T-helper 1 cell treated with Interleukin-12 subunit alpha and Interleukin-12 subunit beta and Interleukin-4 antibody, amounts not matched to agents 30 ng/mL and 1 ng/mL, for 36 hours (primary cell): ENCODE data around the gene GRIN2B. TPM values are rescaled to one million over a fixed set of nuclear protein-coding genes. Genes with fewer than 3 reads are reported as not detected.

ENCODE experiments used
- intact Hi-C: fragments of 100-400 bp; cut with micrococcal nuclease; formaldehyde crosslinking; loops from one replicate; pipeline ENCODE4 v1.15.1; 2024
- total RNA-seq: library from RNA; stranded (reverse); gene quantifications from 2 replicates; pipeline ENCODE4 v1.2.3, GENCODE V29; 2022

The GRIN2B gene
- total RNA-seq, 1 donor from 2014 or later, result not detected

- intact Hi-C loops, result no loop called here
These were observed 23.8 kb downstream of the GRIN2B start for GRCh38 chr12:13957576-13957975.

- intact Hi-C loops, result no loop called here
These were observed 25.3 kb downstream of the GRIN2B start for GRCh38 chr12:13956060-13956590.

DNA sequence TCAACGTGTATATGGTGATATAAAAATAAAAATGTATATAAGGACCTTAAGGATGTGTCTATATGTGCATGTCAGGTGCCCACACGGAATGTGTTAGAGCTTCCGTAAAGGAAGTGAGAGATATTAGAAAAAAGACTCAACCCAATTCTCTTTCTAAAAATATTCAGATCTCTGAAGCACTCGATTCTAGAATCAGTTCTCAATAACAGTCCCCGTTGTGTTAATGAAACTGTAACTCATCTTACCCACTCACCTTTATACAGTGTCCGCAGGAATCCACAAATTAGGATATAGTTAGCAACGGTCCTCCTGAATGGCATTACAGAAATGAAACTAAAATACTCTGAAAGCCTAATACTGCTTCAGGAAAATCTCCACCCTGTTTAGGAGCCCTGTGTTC lies 29.3 kb downstream of the GRIN2B start:
- intact Hi-C loops, result no loop called here

GRCh38 chr12:13950502-13950901 lies 30.9 kb downstream of the GRIN2B start:
- intact Hi-C loops, result no loop called here

- intact Hi-C loops, result no loop called here
These were observed 32.8 kb downstream of the GRIN2B start for GRCh38 chr12:13948621-13949020.

DNA sequence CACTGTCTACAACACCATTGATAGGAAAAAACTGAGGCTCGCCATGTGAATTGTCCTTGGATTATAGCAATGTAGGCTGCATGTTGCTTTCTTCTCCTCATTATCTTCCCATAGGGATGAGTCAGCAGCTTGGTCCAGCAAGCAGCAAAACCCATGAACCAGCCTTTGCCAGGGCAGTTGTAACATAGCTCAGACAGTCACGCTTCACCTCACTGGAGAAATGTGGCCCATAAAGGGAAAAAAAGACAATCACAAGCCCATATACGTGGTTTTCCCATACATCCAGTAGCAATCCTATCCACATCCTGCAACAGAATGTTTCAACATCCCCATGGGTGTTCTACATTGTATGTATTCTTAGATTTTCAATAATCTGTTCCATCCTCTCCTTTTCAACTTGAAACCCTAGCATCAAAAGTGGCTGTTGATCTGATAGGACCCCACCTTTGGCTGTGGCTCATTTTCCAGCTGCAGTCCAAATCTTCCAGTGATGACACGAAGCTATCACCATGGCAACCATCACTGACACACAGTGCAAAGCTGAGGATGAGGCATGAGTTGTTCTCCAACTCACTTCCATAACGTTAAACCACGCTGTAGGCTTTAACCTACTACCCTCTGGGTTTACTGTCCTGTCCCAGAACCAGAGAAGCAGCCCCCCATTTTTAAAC lies 34.0 kb downstream of the GRIN2B start:
- intact Hi-C loops, result no loop called here

GRCh38 chr12:13945641-13946040 lies 35.8 kb downstream of the GRIN2B start:
- intact Hi-C loops, result no loop called here

DNA sequence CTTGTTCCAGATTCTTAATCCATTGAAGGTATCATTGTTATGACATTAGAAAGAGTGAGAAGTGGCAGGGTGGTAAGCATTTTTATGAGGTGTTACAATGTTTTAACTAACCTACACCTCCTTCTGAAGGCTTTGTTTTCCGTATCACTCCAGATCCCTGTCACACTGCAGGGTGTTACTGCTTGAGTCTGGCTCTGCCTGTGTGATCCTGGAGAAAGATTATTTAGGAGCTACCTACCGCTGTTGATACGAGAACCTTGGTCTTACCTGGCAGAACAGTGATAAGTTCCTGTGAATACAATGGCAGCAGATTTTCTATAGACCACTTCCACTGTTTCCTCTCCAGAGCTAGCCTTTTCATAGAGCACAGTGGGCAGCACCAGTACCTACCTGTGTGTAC lies 36.2 kb downstream of the GRIN2B start:
- intact Hi-C loops, result no loop called here

DNA sequence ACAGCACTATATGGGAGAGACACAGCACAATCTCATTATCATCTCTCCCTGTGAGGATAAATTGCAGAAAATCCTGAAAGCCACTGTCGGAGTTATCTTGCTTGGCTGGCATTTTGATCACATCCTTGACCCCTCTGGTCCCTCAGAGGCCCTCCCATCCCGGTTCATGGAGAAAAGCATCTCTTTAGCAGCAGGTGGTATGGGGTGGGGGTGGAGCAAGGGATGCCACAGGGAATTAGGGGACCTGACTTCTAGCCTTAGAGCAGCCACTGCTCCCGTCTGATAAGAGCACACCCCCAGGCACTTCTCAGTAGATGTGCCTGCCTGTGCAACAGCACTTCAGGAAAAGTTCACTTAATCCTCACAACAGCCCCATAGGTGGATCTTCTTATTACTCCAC lies 38.6 kb downstream of the GRIN2B start:
- intact Hi-C loops, result no loop called here

- intact Hi-C loops, result no loop called here
These were observed 39.8 kb downstream of the GRIN2B start for GRCh38 chr12:13941258-13942249.

- intact Hi-C loops, result no loop called here
These were observed 41.0 kb downstream of the GRIN2B start for GRCh38 chr12:13940335-13940865.

- intact Hi-C loops, result no loop called here
These were observed 43.7 kb downstream of the GRIN2B start for GRCh38 chr12:13937735-13938134.

DNA sequence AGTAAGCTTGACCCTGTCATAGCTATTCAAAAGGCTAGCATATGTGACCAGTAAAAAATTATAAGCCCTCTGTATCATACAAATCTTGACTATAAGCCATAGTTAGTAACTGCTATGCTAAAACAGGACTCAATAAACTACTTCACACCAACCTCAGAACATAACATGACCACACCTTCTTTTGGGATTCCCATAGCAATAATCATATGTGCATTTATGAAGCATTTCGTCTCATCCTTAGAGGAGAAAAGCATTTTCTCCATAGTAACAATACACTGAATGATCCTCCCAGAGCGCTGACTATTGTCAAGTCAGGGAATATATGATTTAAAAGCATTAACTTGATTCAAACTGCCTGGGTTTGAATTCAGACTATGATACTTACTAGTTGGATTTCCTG lies 46.2 kb downstream of the GRIN2B start:
- intact Hi-C loops, result no loop called here
